Parathyroid adenoma (tissue), 2 donors: Measurements from ENCODE around the gene CLPTM1.

Experiments
- H2AFZ ChIP-seq: fragments of 300-600 bp; sonication (generic); one replicate; pipeline ENCODE4 v1.7.0; 2017; ENCODE audit warnings: antibody characterized with exemption, mild to moderate bottlenecking
- H3K27ac ChIP-seq: fragments of 300-600 bp; sonication (generic); one replicate; pipeline ENCODE4 v1.7.0; 2017
- H3K27me3 ChIP-seq: fragments of 300-600 bp; sonication (generic); one replicate; pipeline ENCODE4 v1.7.0; 2017; ENCODE audit warnings: low read length; ENCODE audit not compliant: control insufficient read depth, insufficient read depth
- H3K36me3 ChIP-seq: fragments of 300-600 bp; sonication (generic); one replicate; pipeline ENCODE4 v1.7.0; 2017; ENCODE audit warnings: low read length; ENCODE audit not compliant: control insufficient read depth, insufficient read depth
- H3K4me1 ChIP-seq: fragments of 300-600 bp; sonication (generic); one replicate; pipeline ENCODE4 v1.7.0; 2017; ENCODE audit warnings: control low read depth
- H3K4me2 ChIP-seq: fragments of 300-600 bp; sonication (generic); one replicate; pipeline ENCODE4 v1.7.0; 2017; ENCODE audit warnings: low read length
- H3K4me3 ChIP-seq: fragments of 300-600 bp; sonication (generic); one replicate; pipeline ENCODE4 v1.7.0; 2017; ENCODE audit warnings: low read depth, low read length
- H3K79me2 ChIP-seq: fragments of 300-600 bp; sonication (generic); one replicate; pipeline ENCODE4 v1.7.0; 2017; ENCODE audit warnings: control low read depth
- H3K9ac ChIP-seq: fragments of 300-600 bp; sonication (generic); one replicate; pipeline ENCODE4 v1.7.0; 2017; ENCODE audit warnings: mild to moderate bottlenecking
- H3K9me3 ChIP-seq: fragments of 300-600 bp; sonication (generic); one replicate; pipeline ENCODE4 v1.7.0; 2017; ENCODE audit warnings: low read length; ENCODE audit not compliant: control insufficient read depth
- TF ChIP-seq, protein P1 (sequence below): fragments of 300-600 bp; sonication (generic); IDR thresholded peaks from one replicate; pipeline ENCODE4 v1.7.0; 2017; ENCODE audit warnings: antibody characterized with exemption, mild to moderate bottlenecking
- donor health status: primary hyperparathyroidism.

The CLPTM1 gene

DNA sequence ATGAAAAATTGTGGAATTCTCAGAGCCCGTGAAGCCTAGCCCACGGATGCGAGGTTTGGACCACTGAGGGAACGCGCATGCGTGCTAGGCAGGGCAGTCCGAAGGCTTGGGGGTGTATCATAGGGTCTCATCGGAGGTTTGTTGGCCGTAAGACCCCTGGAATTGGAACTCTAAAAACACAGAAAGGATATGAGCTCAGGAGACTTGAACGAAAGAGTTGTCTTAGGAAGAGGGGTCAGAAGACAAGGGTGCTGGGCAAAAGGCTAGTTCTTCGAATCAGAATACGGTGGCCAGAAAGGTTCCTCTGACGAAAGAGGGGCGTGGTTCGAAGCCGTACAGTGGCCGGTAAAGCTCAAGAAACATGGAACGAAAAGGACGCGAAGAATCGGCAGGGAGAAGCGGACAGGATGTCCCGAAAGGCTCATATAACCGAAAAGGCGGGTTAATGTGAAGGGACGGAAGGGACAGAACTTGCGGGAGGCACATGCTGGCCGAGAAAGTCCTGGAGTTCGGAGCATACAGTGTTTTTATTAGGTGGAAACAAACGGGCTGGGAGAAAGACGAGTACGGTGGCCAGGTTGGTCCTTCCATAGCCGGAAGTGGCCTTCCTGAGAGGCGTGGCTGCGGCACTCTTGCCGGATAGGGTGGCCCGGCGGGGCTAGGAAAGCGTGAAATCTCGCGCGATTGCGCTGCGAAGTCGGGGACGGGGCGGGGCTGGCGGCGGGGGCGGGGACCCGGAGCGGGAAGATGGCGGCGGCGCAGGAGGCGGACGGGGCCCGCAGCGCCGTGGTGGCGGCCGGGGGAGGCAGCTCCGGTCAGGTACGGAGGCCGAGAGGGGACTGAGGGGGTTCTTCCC, at the start of gene CLPTM1:
Gene CLPTM1 (plus strand): TSS at position 732 of the 856 bp plus-strand sequence. CDS start 16 bp downstream, at position 748.
- H3K79me2 ChIP-seq = peaks cover 69% of the 10 kb centered on the region
- peak within 1 kb of the TSS; percentile 96 for H3K9ac ChIP-seq
- H3K4me1 ChIP-seq = peaks cover 8% of the 10 kb centered on the region
- peak within 1 kb of the TSS; percentile 98 for H2AFZ ChIP-seq
- TF ChIP-seq, protein P1, sequence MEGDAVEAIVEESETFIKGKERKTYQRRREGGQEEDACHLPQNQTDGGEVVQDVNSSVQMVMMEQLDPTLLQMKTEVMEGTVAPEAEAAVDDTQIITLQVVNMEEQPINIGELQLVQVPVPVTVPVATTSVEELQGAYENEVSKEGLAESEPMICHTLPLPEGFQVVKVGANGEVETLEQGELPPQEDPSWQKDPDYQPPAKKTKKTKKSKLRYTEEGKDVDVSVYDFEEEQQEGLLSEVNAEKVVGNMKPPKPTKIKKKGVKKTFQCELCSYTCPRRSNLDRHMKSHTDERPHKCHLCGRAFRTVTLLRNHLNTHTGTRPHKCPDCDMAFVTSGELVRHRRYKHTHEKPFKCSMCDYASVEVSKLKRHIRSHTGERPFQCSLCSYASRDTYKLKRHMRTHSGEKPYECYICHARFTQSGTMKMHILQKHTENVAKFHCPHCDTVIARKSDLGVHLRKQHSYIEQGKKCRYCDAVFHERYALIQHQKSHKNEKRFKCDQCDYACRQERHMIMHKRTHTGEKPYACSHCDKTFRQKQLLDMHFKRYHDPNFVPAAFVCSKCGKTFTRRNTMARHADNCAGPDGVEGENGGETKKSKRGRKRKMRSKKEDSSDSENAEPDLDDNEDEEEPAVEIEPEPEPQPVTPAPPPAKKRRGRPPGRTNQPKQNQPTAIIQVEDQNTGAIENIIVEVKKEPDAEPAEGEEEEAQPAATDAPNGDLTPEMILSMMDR = no peak
- H3K36me3 ChIP-seq = no peaks in the 10 kb centered on the region
- peak within 1 kb of the TSS; percentile 96 for H3K4me2 ChIP-seq
- H3K4me3 ChIP-seq = peak within 1 kb of the TSS; percentile 90
- no peaks in the 10 kb centered on the region for H3K9me3 ChIP-seq
- H3K27me3 ChIP-seq = no peaks in the 10 kb centered on the region
- H3K27ac ChIP-seq = peak within 1 kb of the TSS; percentile 92

GRCh38 chr19:44905437-44906160, 49.6 kb upstream of the CLPTM1 start, which contains the start of gene APOE:
Gene APOE, plus strand, starts transcription at chr19:44905796. Its CDS starts 829 bp downstream, at chr19:44906625.
- Histone ChIP-seq H3K4me1 (peaks cover 4% of the 10 kb centered on the region), H2AFZ (peak within 1 kb of the TSS; percentile 20), H3K9ac (no peak within 1 kb of the TSS), H3K27me3 (no peaks in the 10 kb centered on the region), H3K4me2 (peak within 1 kb of the TSS; percentile 64), H3K9me3 (no peaks in the 10 kb centered on the region), H3K36me3 (no peaks in the 10 kb centered on the region), H3K4me3 (peak within 1 kb of the TSS; percentile 50), H3K27ac (no peak within 1 kb of the TSS), H3K79me2 (no peaks in the 10 kb centered on the region)
- TF ChIP-seq, protein P1 = no peak

DNA sequence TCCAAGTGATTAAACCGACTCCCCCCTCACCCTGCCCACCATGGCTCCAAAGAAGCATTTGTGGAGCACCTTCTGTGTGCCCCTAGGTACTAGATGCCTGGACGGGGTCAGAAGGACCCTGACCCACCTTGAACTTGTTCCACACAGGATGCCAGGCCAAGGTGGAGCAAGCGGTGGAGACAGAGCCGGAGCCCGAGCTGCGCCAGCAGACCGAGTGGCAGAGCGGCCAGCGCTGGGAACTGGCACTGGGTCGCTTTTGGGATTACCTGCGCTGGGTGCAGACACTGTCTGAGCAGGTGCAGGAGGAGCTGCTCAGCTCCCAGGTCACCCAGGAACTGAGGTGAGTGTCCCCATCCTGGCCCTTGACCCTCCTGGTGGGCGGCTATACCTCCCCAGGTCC, 47.6 kb upstream of the CLPTM1 start:
- no peaks in the 10 kb centered on the region for H3K27me3 ChIP-seq
- TF ChIP-seq, protein P1 = no peak
- H3K27ac ChIP-seq = no peak overlapping the region
- H3K79me2 ChIP-seq = no peaks in the 10 kb centered on the region
- H3K4me1 ChIP-seq = peaks cover 4% of the 10 kb centered on the region
- H3K4me2 ChIP-seq = no peak overlapping the region
- H3K4me3 ChIP-seq = no peak overlapping the region
- no peaks in the 10 kb centered on the region for H3K9me3 ChIP-seq
- H3K9ac ChIP-seq = no peak overlapping the region
- H3K36me3 ChIP-seq = no peaks in the 10 kb centered on the region
- H2AFZ ChIP-seq = no peak overlapping the region

GRCh38 chr19:44908074-44908835, 46.9 kb upstream of the CLPTM1 start:
- Histone ChIP-seq H3K4me2 (no peak overlapping the region), H3K27ac (no peak overlapping the region), H3K36me3 (no peaks in the 10 kb centered on the region), H3K4me3 (no peak overlapping the region), H3K4me1 (peaks cover 4% of the 10 kb centered on the region), H3K9me3 (no peaks in the 10 kb centered on the region), H3K79me2 (no peaks in the 10 kb centered on the region), H2AFZ (no peak overlapping the region), H3K27me3 (no peaks in the 10 kb centered on the region), H3K9ac (no peak overlapping the region)
- TF ChIP-seq, protein P1 = no peak
